Stimulated activated CD8-positive, alpha-beta memory T cell treated with anti-CD3 and anti-CD28 coated beads, Interleukin-7, amount 100 ng/mL, for 48 hours (primary cell): ENCODE results near the gene NYAP1.
A peak's percentile ranks its signal among the peaks of the same experiment; 100 is the strongest.
"Not testable (repeated sequence)": the region's sequence is repeated elsewhere in the genome, so short reads cannot be mapped to it uniquely, and the experiment has no call there.

Experiments
- DNase-seq, 2 donors: peaks; one replicate each; pipeline ENCODE4 v3.0.0-alpha.2; 2020; ENCODE audit warnings: low read depth in 1 of 2; ENCODE audit errors: extremely low read depth in 1 of 2

The NYAP1 gene

GRCh38 chr7:100509231-100509630, 25.5 kb downstream of the NYAP1 start:
- DNase-seq = no peak

- no peak for DNase-seq
Observed at GRCh38 chr7:100510437-100511239, 26.9 kb downstream of the NYAP1 start.

- no peak for DNase-seq
Observed at GRCh38 chr7:100513212-100513810, 29.6 kb downstream of the NYAP1 start.

- no peak for DNase-seq
Observed at GRCh38 chr7:100515072-100515532, 31.4 kb downstream of the NYAP1 start.

DNA sequence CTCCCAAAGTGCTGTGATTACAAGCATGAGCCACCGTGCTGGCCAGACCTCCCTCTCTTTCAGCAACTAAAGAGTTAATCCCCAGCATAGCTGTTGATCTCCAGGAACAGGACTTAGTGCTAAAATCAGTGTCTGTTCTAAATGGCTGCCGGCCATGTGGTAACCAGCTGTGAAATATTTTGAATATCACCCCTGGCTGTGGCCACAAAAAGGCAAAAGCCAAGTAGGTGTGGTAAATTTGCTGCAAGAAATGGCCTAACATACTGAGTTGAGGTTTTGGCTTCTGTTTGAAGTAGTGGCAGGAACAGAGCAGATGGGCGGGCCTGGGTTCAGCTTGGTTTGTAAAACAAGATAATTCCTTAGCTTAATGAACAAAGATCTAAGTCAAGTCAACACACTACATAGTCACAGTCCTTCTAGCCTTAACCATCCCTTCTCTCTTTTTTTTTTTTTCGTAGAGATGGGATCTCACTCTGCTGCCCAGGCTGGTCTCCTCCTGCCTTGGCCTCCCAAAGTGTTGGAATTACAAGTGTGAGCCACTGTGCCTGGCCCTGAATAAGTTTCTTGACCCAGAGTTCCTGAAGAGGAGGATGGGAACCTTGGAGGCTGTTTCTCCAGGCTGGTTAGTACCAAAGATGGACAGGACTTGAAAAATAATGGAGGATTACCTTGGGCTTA, 32.5 kb downstream of the NYAP1 start:
- no peak for DNase-seq

- no peak for DNase-seq
Observed at GRCh38 chr7:100517305-100517704, 33.6 kb downstream of the NYAP1 start.

GRCh38 chr7:100519580-100519979, 35.9 kb downstream of the NYAP1 start:
- DNase-seq = no peak

GRCh38 chr7:100520138-100520537, 36.4 kb downstream of the NYAP1 start:
- DNase-seq = no peak

GRCh38 chr7:100521076-100521475, 37.3 kb downstream of the NYAP1 start:
- no peak for DNase-seq

- not testable (repeated sequence) for DNase-seq
Observed at GRCh38 chr7:100521909-100522593, 38.3 kb downstream of the NYAP1 start.

DNA sequence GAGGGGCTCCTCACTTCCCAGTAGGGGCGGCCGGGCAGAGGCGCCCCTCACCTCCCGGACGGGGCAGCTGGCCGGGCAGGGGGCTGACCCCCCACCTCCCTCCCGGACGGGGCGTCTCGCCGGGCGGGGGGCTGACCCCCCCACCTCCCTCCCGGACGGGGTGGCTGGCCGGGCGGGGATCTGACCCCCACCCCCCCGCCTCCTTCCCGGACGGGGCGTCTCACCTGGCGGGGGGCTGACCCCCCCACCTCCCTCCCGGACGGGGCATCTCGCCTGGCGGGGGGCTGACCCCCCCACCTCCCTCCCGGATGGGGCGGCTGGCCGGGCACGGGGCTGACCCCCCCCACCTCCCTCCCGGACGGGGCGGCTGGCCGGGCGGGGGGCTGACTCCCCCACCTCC, 39.5 kb downstream of the NYAP1 start:
- DNase-seq = not testable (repeated sequence)

DNA sequence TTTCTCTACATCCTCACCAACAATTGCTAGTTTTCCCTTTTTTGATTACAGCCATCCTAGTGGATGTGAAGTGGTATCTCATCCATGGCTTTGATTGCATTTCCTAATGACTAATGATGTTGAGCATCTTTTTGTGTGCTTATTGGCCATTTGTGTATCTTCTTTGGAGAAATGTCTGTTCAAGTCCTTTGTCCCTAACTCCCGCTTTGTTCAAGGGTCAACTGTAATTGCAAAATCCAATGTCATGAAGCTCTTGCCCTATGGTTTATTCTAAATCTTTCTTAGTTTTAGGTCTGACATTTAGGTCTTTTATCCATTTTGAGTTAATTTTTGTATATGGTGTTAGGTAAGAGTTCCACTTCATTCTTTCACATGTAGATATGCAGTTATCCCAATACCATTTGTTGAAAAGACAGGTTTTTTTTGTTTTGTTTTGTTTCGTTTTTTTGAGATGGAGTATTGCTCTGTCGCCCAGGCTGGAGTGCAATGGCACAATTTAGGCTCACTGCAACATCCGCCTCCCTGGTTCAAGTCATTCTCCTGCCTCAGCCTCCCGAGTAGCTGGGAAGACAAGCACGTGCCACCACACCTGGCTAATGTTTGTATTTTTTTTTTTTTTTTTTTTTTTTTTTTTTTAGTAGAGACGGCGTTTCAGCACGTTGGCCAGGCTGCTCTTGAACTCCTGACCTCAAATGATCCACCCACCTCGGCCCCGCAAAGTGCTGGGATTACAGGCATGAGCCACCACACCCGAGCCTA, 44.6 kb downstream of the NYAP1 start:
- DNase-seq = not testable (repeated sequence)

DNA sequence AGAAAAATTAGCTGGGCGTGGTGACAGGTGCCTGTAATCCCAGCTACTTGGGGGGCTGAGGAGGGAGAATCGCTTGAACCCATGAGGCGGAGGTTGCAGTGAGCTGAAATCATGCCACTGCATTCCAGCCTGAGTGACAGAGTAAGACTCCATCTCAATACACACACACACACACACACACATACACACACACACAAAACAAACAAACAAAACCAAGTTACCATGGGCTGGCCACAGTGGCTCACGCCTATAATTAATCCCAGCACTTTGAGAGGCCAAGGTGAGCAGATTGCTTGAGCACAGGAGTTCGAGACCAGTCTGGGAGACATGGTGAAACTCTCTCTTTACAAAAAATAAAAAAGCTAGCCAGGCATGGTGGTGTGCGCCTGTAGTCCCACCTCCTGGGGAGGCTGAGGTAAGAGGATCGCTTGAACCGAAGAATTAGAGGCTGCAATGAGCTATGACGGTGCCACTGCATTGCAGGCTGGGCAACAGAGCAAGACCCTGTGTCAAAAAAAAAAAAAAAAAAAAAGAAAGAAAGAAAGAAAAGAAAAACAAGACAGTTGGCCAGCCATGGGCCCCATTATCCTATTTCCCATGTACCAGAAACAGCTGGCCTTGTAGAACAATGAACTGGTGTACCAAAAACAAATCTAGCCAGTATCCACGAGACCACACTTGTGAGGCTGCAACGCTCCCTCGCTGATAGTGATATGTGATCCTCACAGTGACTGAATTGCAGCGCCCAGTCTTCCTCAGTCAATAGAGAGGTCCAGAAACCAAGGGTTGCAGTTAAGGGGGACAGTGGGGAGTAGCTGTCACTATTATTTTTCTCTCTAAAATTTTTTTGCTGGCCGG, 48.7 kb downstream of the NYAP1 start:
- DNase-seq = no peak

DNA sequence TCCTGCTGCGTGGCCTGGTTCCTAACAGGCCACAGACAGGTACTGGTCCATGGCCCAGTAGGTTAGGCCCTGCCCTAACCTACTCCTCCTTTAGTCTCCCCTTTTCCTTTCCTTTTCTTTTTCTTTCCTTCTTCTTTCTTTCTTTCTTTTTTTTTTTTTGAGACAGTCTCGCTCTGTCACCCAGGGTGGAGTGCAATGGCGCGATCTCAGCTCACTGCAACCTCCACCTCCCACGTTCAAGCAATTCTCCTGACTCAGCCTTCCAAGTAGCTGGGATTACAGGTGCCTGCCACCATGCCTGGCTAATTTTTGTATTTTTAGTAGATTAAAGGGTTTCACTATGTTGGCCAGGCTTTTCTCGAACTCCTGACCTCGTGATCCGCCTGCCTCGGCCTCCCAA, 52.3 kb downstream of the NYAP1 start:
- not testable (repeated sequence) for DNase-seq

DNA sequence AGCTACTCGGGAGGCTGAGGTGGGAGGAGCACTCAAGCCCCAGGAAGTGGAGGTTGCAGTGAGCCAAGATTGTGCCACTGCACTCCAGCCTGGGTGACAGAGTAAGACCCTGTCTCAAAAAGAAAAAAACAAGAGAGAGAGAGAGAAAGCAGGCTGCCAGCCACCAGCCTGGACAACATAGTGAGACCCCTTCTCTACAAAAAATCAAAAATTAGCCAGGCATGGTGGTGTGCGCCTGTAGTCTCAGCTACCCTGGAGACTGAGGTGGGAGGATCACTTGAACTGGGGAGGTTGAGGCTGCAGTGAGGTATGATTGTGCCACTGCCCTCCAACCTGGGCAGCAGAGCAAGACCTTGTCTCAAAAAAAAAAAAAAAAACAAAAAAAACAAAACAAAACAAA, 53.0 kb downstream of the NYAP1 start:
- not testable (repeated sequence) for DNase-seq

- DNase-seq = no peak
Observed at GRCh38 chr7:100538348-100538653, 54.6 kb downstream of the NYAP1 start.

DNA sequence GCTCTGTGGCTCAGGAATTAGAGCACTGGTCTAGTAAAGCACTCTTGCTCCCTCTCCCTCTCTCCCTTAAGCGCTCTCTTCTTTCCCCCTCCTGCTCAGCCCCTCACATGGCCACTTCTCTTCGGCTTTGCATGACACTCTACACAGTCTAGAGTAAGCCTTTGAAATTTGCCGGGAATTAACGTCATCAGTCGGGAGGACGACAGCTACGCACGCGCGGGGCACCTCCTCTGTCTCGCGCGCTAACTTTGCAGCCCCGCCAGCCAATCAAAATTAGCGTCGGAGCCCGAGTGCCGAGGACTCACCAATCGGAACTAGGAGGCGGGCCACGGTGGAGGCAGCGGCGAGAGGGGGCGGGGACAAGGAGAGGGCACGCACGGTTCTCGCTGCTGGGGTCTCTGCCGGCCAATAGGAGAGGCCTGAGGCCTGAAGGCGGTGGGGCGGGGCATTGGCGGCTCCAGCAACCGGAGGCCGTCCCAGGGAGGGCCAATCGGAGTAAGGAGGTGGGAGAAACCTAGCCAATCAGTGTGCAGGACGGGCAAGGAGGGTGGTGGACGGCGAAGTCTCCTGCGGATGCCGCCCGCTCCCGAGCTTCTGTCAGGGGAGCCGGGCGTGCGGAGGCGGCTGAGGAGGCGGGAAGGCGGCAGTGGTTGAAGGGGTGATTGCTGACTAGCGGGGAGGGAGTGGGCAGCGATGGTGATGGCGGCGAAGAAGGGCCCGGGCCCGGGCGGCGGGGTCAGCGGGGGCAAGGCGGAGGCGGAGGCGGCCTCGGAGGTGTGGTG, 55.1 kb downstream of the NYAP1 start, which contains the start of gene AGFG2:
TSS of gene AGFG2 (plus strand) at position 550 of the 782 bp plus-strand sequence. CDS start at position 694, 144 bp downstream.
- peak; percentile 100 for DNase-seq

- no peak for DNase-seq
Observed at GRCh38 chr7:100539436-100540006, 55.8 kb downstream of the NYAP1 start.
